ENCODE results near the gene RPL7L1. TPM values are rescaled to one million over a fixed set of nuclear protein-coding genes. Genes with fewer than 3 reads are reported as not detected.

Gene RPL7L1
- total and polyA plus RNA-seq, 2 donors (not counting 1 experiment from before 2014, with no cell fraction given): 80.0 to 108 TPM

- H3K9ac ChIP-seq (ENCODE audit: insufficient read depth, low read length): no peak overlapping the region
- H3K4me1 ChIP-seq (ENCODE audit: control insufficient read depth, extremely low read depth, insufficient read depth, low read length): no peaks in the 10 kb centered on the region
- H3K4me2 ChIP-seq (ENCODE audit: extremely low read depth, insufficient read depth, low read length): no peak overlapping the region
- no peaks in the 10 kb centered on the region for H3K79me2 ChIP-seq (ENCODE audit: control insufficient read depth, insufficient read depth, low read length)
- no peak overlapping the region for H2AFZ ChIP-seq (ENCODE audit: low read length)
- H3K36me3 ChIP-seq (ENCODE audit: control insufficient read depth, insufficient read depth, low read length): peaks cover 1% of the 10 kb centered on the region
- H4K20me1 ChIP-seq (ENCODE audit: control insufficient read depth, extremely low read depth, insufficient read depth, low read length): no peaks in the 10 kb centered on the region
- TF ChIP-seq CTCF (conservative IDR thresholded peaks at IDR 0.05 in 1 of 2, IDR thresholded peaks at IDR 0.05 in 1 of 2; ENCODE audit: low read depth in 1 of 2, low read length in 2 of 2) (no peak), EZH2 (IDR thresholded peaks at IDR 0.05; ENCODE audit: low read length, missing control alignments) (no peak)
- no peaks in the 10 kb centered on the region for H3K27me3 ChIP-seq (ENCODE audit: control insufficient read depth, insufficient read depth, low read length)
- no peaks in the 10 kb centered on the region for H3K9me3 ChIP-seq (ENCODE audit: control insufficient read depth, insufficient read depth, low read depth, low read length)
- no peak for DNase-seq (ENCODE audit: low read depth in 2 of 2)
- no peak overlapping the region for H3K4me3 ChIP-seq (replicated peaks in 1 of 4; ENCODE audit: control extremely low read depth in 1 of 4, insufficient read depth in 1 of 4, low read depth in 3 of 4, low read length in 4 of 4)
- H3K27ac ChIP-seq (ENCODE audit: insufficient read depth, low read length): no peak overlapping the region
These were observed 30.7 kb upstream of the RPL7L1 start for GRCh38 chr6:42848700-42849099.

GRCh38 chr6:42851599-42851998, 27.8 kb upstream of the RPL7L1 start:
- TF ChIP-seq EZH2 (IDR thresholded peaks at IDR 0.05; ENCODE audit: low read length, missing control alignments) (no peak), CTCF (conservative IDR thresholded peaks at IDR 0.05 in 1 of 2, IDR thresholded peaks at IDR 0.05 in 1 of 2; ENCODE audit: low read depth in 1 of 2, low read length in 2 of 2) (no peak)
- Histone ChIP-seq H2AFZ (ENCODE audit: low read length) (no peak overlapping the region), H3K36me3 (ENCODE audit: control insufficient read depth, insufficient read depth, low read length) (peaks cover 1% of the 10 kb centered on the region), H4K20me1 (ENCODE audit: control insufficient read depth, extremely low read depth, insufficient read depth, low read length) (no peaks in the 10 kb centered on the region), H3K27ac (ENCODE audit: insufficient read depth, low read length) (no peak overlapping the region), H3K4me2 (ENCODE audit: extremely low read depth, insufficient read depth, low read length) (no peak overlapping the region), H3K9ac (ENCODE audit: insufficient read depth, low read length) (no peak overlapping the region), H3K9me3 (ENCODE audit: control insufficient read depth, insufficient read depth, low read depth, low read length) (no peaks in the 10 kb centered on the region), H3K27me3 (ENCODE audit: control insufficient read depth, insufficient read depth, low read length) (no peaks in the 10 kb centered on the region), H3K79me2 (ENCODE audit: control insufficient read depth, insufficient read depth, low read length) (no peaks in the 10 kb centered on the region), H3K4me3 (replicated peaks in 1 of 4; ENCODE audit: control extremely low read depth in 1 of 4, insufficient read depth in 1 of 4, low read depth in 3 of 4, low read length in 4 of 4) (no peak overlapping the region), H3K4me1 (ENCODE audit: control insufficient read depth, extremely low read depth, insufficient read depth, low read length) (no peaks in the 10 kb centered on the region)
- DNase-seq (ENCODE audit: low read depth in 2 of 2): no peak

- Histone ChIP-seq H3K4me1 (ENCODE audit: control insufficient read depth, extremely low read depth, insufficient read depth, low read length) (no peaks in the 10 kb centered on the region), H3K27ac (ENCODE audit: insufficient read depth, low read length) (no peak overlapping the region), H3K9me3 (ENCODE audit: control insufficient read depth, insufficient read depth, low read depth, low read length) (no peaks in the 10 kb centered on the region), H3K36me3 (ENCODE audit: control insufficient read depth, insufficient read depth, low read length) (peaks cover 6% of the 10 kb centered on the region), H3K27me3 (ENCODE audit: control insufficient read depth, insufficient read depth, low read length) (no peaks in the 10 kb centered on the region), H3K4me2 (ENCODE audit: extremely low read depth, insufficient read depth, low read length) (no peak overlapping the region), H2AFZ (ENCODE audit: low read length) (no peak overlapping the region), H3K4me3 (replicated peaks in 1 of 4; ENCODE audit: control extremely low read depth in 1 of 4, insufficient read depth in 1 of 4, low read depth in 3 of 4, low read length in 4 of 4) (no peak overlapping the region), H4K20me1 (ENCODE audit: control insufficient read depth, extremely low read depth, insufficient read depth, low read length) (no peaks in the 10 kb centered on the region), H3K79me2 (ENCODE audit: control insufficient read depth, insufficient read depth, low read length) (no peaks in the 10 kb centered on the region), H3K9ac (ENCODE audit: insufficient read depth, low read length) (no peak overlapping the region)
- TF ChIP-seq CTCF (conservative IDR thresholded peaks at IDR 0.05 in 1 of 2, IDR thresholded peaks at IDR 0.05 in 1 of 2; ENCODE audit: low read depth in 1 of 2, low read length in 2 of 2) (no peak), EZH2 (IDR thresholded peaks at IDR 0.05; ENCODE audit: low read length, missing control alignments) (no peak)
- no peak for DNase-seq (ENCODE audit: low read depth in 2 of 2)
These were observed 19.4 kb upstream of the RPL7L1 start for GRCh38 chr6:42860036-42860435.

All from fibroblast of lung (primary cell).